Sigmoid colon (tissue), 7 donors: ENCODE results near the gene TFG. TPM values are rescaled to one million over a fixed set of nuclear protein-coding genes. Genes with fewer than 3 reads are reported as not detected.

ENCODE experiments used
- DNase-seq: peaks from one replicate; pipeline ENCODE4 v3.0.0-alpha.2; 2019
- H3K27ac ChIP-seq, 4 donors: fragments of 200-600 bp; sonication (generic); one replicate each; pipeline ENCODE4 v1.5.1; 2016 to 2019; ENCODE audit warnings: mild to moderate bottlenecking in 1 of 4
- H3K27me3 ChIP-seq, 3 donors: fragments of 200-600 bp; sonication (generic); one replicate each; pipeline ENCODE4 v1.5.1; 2019; ENCODE audit warnings: mild to moderate bottlenecking in 1 of 3
- H3K36me3 ChIP-seq, 4 donors: fragments of 200-600 bp; sonication (generic); one replicate each; pipeline ENCODE4 v1.5.1; 2016 to 2019
- H3K4me1 ChIP-seq, 4 donors: fragments of 200-600 bp; sonication (generic); one replicate each; pipeline ENCODE4 v1.5.1; 2017 to 2019
- H3K4me3 ChIP-seq, 4 donors: fragments of 200-600 bp; sonication (generic); one replicate each; pipeline ENCODE4 v1.5.1; 2017 to 2019; ENCODE audit warnings: mild to moderate bottlenecking in 2 of 4, moderate library complexity in 1 of 4
- H3K9me3 ChIP-seq, 4 donors: fragments of 200-600 bp in 3 of 4; sonication (generic) in 3 of 4; one replicate each; pipeline versions ENCODE4 v1.5.1 to v1.6.1; 2013 to 2019
- EP300 ChIP-seq, 4 donors: sonication (generic); formaldehyde crosslinking; IDR thresholded peaks; one replicate each; pipeline ENCODE4 v1.6.1; 2017; ENCODE audit warnings: antibody characterized with exemption in 4 of 4
- POLR2A ChIP-seq, 2 donors: fragments of 450-650 bp; IDR thresholded peaks; one replicate each; pipeline ENCODE4 v1.6.1; 2016; ENCODE audit warnings: antibody characterized with exemption in 2 of 2, mild to moderate bottlenecking in 2 of 2, moderate library complexity in 2 of 2
- POLR2AphosphoS5 ChIP-seq, 4 donors: sonication (generic); formaldehyde crosslinking; IDR thresholded peaks; one replicate each; pipeline ENCODE4 v1.6.1; 2017; ENCODE audit warnings: antibody characterized with exemption in 4 of 4
- WGBS, 2 donors: extraction: QIAGEN DNeasy Blood & Tissue Kit; methylation state at CpG; one replicate each; pipeline ENCODE4 v1.1.7; 2013; 5-methylcytosine and 5-hydroxymethylcytosine counted together
- intact Hi-C: fragments of 100-400 bp; cut with DNase I; formaldehyde crosslinking; loops from one replicate; pipeline ENCODE4 v1.15.1; 2023
- polyA plus RNA-seq, 3 donors: library from polyadenylated mRNA; stranded (reverse); fragments of 200-250 nt; gene quantifications; one replicate each; pipeline ENCODE4 v1.2.3, GENCODE V29; 2013
- total RNA-seq, 4 donors: library from RNA; depleted of rRNA; stranded (reverse); fragments of >200 nt; gene quantifications; one replicate each; pipeline ENCODE4 v1.1.0, GENCODE V29; 2016
- TF ChIP-seq, protein P1 (sequence below), 4 experiments: fragments of 450-650 bp in 3 of 4; fragments of 200-600 bp in 1 of 4; IDR thresholded peaks; one replicate each; pipeline ENCODE4 v1.5.1; 2016 to 2019; ENCODE audit warnings: antibody characterized with exemption in 4 of 4, mild to moderate bottlenecking in 3 of 4, moderate library complexity in 2 of 4
- donor health status: healthy with polysubstance abuse.
- donor health status: Bipolar disorder and iron deficiency.
- donor health status: healthy.

The TFG gene
- total and polyA plus RNA-seq, 7 donors: 52.0 to 139 (median 64.9) TPM

DNA sequence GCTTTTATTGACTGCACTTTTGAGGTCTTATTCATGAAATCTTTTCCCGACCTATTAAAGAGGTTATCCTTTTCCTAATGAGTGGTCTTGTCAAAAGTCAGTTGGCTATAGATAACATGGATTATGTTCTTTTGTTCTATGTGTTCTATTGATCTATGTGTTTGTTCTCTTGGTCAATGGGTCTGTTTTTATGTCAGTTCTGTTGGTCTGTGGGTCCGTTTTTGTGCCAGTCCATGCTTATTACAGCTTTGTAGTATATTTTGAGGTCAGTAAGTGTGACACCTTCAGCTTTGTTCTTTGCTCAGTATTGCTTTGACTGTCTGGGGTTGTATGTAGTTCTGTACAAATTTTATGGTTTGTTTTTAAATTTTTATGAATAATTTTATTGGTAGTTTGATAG is 7.8 kb downstream of the TFG start:
- Histone ChIP-seq H3K36me3 (peaks cover 0 to 54% (median 11%) of the 10 kb centered on the region in 4 donors), H3K27ac (no peak overlapping the region), H3K27me3 (no peaks in the 10 kb centered on the region), H3K9me3 (no peaks in the 10 kb centered on the region), H3K4me3 (no peak overlapping the region), H3K4me1 (peaks cover 0 to 40% (median 20%) of the 10 kb centered on the region in 4 donors)
- DNase-seq: no peak
- intact Hi-C loops: loop anchor here (10.0 kb wide), 1 partner anchor 452 kb away; the partner anchor contains the start of gene TBC1D23
- TF ChIP-seq, protein P1, sequence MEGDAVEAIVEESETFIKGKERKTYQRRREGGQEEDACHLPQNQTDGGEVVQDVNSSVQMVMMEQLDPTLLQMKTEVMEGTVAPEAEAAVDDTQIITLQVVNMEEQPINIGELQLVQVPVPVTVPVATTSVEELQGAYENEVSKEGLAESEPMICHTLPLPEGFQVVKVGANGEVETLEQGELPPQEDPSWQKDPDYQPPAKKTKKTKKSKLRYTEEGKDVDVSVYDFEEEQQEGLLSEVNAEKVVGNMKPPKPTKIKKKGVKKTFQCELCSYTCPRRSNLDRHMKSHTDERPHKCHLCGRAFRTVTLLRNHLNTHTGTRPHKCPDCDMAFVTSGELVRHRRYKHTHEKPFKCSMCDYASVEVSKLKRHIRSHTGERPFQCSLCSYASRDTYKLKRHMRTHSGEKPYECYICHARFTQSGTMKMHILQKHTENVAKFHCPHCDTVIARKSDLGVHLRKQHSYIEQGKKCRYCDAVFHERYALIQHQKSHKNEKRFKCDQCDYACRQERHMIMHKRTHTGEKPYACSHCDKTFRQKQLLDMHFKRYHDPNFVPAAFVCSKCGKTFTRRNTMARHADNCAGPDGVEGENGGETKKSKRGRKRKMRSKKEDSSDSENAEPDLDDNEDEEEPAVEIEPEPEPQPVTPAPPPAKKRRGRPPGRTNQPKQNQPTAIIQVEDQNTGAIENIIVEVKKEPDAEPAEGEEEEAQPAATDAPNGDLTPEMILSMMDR (IDR thresholded peaks at IDR 0.05): no peak
- TF ChIP-seq POLR2AphosphoS5 (IDR thresholded peaks at IDR 0.05) (no peak), POLR2A (IDR thresholded peaks at IDR 0.05) (no peak), EP300 (IDR thresholded peaks at IDR 0.05) (no peak)
- WGBS, 2 donors: 64 to 83% methylated on average over 2 of the region's 2 CpGs

DNA sequence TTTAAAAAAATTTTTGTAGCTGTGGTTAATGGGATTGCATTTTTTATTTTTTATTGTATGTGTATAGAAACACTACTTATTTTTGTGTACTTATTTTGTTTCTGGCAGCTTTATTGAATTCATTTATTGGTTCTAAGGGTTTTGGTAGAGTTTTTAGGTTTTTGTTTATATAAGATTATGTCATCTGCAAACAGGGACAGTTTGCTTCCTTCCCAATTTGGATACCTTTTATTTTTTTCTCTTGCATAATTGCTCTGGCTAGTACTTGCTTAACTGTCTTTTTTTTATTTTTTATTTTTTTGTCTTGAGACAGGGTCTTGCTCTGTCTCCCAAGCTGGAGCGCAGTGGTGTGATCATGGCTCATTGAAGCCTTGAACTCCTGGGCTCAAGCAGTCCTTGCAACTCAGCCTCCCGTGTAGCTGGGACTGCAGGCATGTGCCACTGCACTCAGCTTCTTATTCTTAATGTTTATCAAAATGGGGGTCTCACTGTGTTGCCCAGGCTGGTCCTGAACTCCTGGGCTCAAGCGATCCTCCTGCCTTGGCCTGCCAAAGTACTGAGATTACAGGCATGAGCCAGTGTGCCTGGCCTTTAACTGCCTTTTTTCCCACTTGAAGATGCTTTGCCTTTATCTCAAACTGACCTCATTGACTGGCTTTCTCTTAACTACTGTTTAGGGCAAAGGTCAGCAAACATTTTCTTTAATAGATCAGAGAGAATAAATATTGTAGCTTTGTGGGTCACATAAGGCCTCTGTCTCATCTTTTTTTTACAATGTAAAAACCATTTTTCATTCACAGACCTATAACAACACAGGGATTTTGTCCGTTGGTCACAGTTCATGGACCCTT is 8.6 kb downstream of the TFG start:
- intact Hi-C loops: loop anchor here (10.0 kb wide), 1 partner anchor 453 kb away; the partner anchor contains the start of gene TBC1D23
- no peak overlapping the region for H3K4me3 ChIP-seq
- WGBS, 2 donors: 92 to 93% methylated on average over 4 of the region's 4 CpGs
- H3K36me3 ChIP-seq: peaks cover 0 to 62% (median 12%) of the 10 kb centered on the region in 4 donors
- no peak overlapping the region for H3K27ac ChIP-seq
- H3K9me3 ChIP-seq: no peaks in the 10 kb centered on the region
- DNase-seq: no peak
- no peaks in the 10 kb centered on the region for H3K27me3 ChIP-seq
- H3K4me1 ChIP-seq: peaks cover 0 to 39% (median 16%) of the 10 kb centered on the region in 4 donors
- no peak for TF ChIP-seq EP300 (IDR thresholded peaks at IDR 0.05)
- no peak for TF ChIP-seq POLR2A (IDR thresholded peaks at IDR 0.05)
- no peak for TF ChIP-seq POLR2AphosphoS5 (IDR thresholded peaks at IDR 0.05)
- TF ChIP-seq, protein P1 (IDR thresholded peaks at IDR 0.05): no peak

DNA sequence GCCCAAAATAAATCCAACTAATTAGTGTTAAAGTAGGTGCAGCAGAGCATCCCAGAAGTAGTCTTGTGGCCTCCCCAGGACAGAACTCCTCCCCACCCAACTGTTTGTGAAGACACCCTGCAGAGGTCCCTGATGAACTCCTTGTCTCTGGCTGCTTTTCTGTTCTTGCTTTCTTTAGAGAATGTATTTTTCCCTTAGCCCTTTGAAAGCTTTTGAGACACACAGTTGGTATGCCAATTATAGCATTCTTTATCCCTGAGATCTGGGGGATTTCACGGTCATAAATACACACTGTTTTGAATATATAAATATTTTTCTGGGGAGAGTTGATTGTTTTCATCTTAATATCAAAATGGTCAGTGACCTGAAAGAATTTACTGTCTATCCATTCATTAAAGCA is 9.8 kb downstream of the TFG start:
- Histone ChIP-seq H3K4me1 (peaks cover 0 to 39% (median 13%) of the 10 kb centered on the region in 4 donors), H3K4me3 (no peak overlapping the region), H3K36me3 (peaks cover 0 to 58% (median 10%) of the 10 kb centered on the region in 4 donors), H3K27ac (no peak overlapping the region), H3K9me3 (no peaks in the 10 kb centered on the region), H3K27me3 (no peaks in the 10 kb centered on the region)
- 61 to 73% methylated on average over 1 of the region's 1 CpG for WGBS, 2 donors
- DNase-seq: no peak
- intact Hi-C loops: loop anchor here (10.0 kb wide), 1 partner anchor 454 kb away; the partner anchor contains the start of gene TBC1D23
- no peak for TF ChIP-seq POLR2AphosphoS5 (IDR thresholded peaks at IDR 0.05)
- no peak for TF ChIP-seq EP300 (IDR thresholded peaks at IDR 0.05)
- no peak for TF ChIP-seq POLR2A (IDR thresholded peaks at IDR 0.05)
- TF ChIP-seq, protein P1 (IDR thresholded peaks at IDR 0.05): no peak

GRCh38 chr3:100720426-100720825 is 11.1 kb downstream of the TFG start:
- WGBS, 2 donors: 89 to 93% methylated on average over 5 of the region's 5 CpGs

More at GRCh38 chr3:100720426-100720825, 11.1 kb downstream of the TFG start:
- Histone ChIP-seq H3K27ac (no peak overlapping the region), H3K9me3 (no peaks in the 10 kb centered on the region), H3K4me1 (peaks cover 0 to 31% (median 9%) of the 10 kb centered on the region in 4 donors), H3K27me3 (no peaks in the 10 kb centered on the region), H3K4me3 (no peak overlapping the region), H3K36me3 (peaks cover 0 to 54% (median 9%) of the 10 kb centered on the region in 4 donors)
- intact Hi-C loops: no loop called here
- TF ChIP-seq POLR2AphosphoS5 (IDR thresholded peaks at IDR 0.05) (no peak), POLR2A (IDR thresholded peaks at IDR 0.05) (no peak), EP300 (IDR thresholded peaks at IDR 0.05) (no peak)
- TF ChIP-seq, protein P1 (IDR thresholded peaks at IDR 0.05): no peak
- no peak for DNase-seq
